ENCODE measurements around the gene SIRPG. TPM values are rescaled to one million over a fixed set of nuclear protein-coding genes. Genes with fewer than 3 reads are reported as not detected.
"Not testable (repeated sequence)": the region's sequence is repeated elsewhere in the genome, so short reads cannot be mapped to it uniquely, and the experiment has no call there.

Gene SIRPG
- total RNA-seq, 4 donors from 2014 or later = 2.5 to 26.9 (median 3.8) TPM; not detected in 1

GRCh38 chr20:1644101-1644962, 13.2 kb downstream of the SIRPG start:
- WGBS, 2 donors (ENCODE audit: low coverage in 1 of 2) = 92 to 100% methylated on average over 2 to 7 of the region's 8 CpGs
- TF ChIP-seq POLR2AphosphoS5 (IDR thresholded peaks at IDR 0.05) (no peak), POLR2A (IDR thresholded peaks at IDR 0.05) (no peak), CTCF (IDR thresholded peaks at IDR 0.05) (no peak), EP300 (IDR thresholded peaks at IDR 0.05; ENCODE audit: low read depth) (no peak)
- H3K27ac ChIP-seq = no peak overlapping the region
- DNase-seq = no peak
- intact Hi-C loops (cut with DNase I; ENCODE audit: low total_unique reads) = no loop called here
- in situ Hi-C loops (cut with MboI; ENCODE audit: low pct_ligation_motif_present in 1 of 4, low pct_unique_long_range_greater_than_20kb in 1 of 4, low sequenced_read_pairs in 3 of 4) = no loop called here
- H3K4me1 ChIP-seq = no peaks in the 10 kb centered on the region
- H3K27me3 ChIP-seq = no peaks in the 10 kb centered on the region
- H3K36me3 ChIP-seq = no peaks in the 10 kb centered on the region
- no peak overlapping the region for H3K4me3 ChIP-seq
- H3K9me3 ChIP-seq = peaks cover 0 to 5% of the 10 kb centered on the region in 2 donors

- intact Hi-C loops (cut with DNase I; ENCODE audit: low total_unique reads); in situ Hi-C loops (cut with MboI; ENCODE audit: low pct_ligation_motif_present in 1 of 4, low pct_unique_long_range_greater_than_20kb in 1 of 4, low sequenced_read_pairs in 3 of 4): not testable (repeated sequence)
Observed at GRCh38 chr20:1638643-1639042, 18.9 kb downstream of the SIRPG start.

GRCh38 chr20:1637755-1638154, 19.8 kb downstream of the SIRPG start:
- no peak for DNase-seq
- Histone ChIP-seq H3K27ac (no peak overlapping the region), H3K36me3 (no peaks in the 10 kb centered on the region), H3K9me3 (peaks cover 0 to 5% of the 10 kb centered on the region in 2 donors), H3K4me3 (no peak overlapping the region), H3K27me3 (no peaks in the 10 kb centered on the region), H3K4me1 (no peaks in the 10 kb centered on the region)
- 72 to 90% methylated on average over 2 of the region's 2 CpGs for WGBS, 2 donors (ENCODE audit: low coverage in 1 of 2)
- no peak for TF ChIP-seq POLR2A (IDR thresholded peaks at IDR 0.05)
- no peak for TF ChIP-seq EP300 (IDR thresholded peaks at IDR 0.05; ENCODE audit: low read depth)
- TF ChIP-seq CTCF (IDR thresholded peaks at IDR 0.05) = no peak
- no peak for TF ChIP-seq POLR2AphosphoS5 (IDR thresholded peaks at IDR 0.05)
- intact Hi-C loops (cut with DNase I; ENCODE audit: low total_unique reads) = no loop called here
- in situ Hi-C loops (cut with MboI; ENCODE audit: low pct_ligation_motif_present in 1 of 4, low pct_unique_long_range_greater_than_20kb in 1 of 4, low sequenced_read_pairs in 3 of 4) = no loop called here

More at GRCh38 chr20:1638643-1639042, 18.9 kb downstream of the SIRPG start:
- H3K27ac ChIP-seq, H3K9me3 ChIP-seq, H3K36me3 ChIP-seq, H3K4me1 ChIP-seq, DNase-seq, H3K27me3 ChIP-seq, H3K4me3 ChIP-seq: not testable (repeated sequence)
- WGBS, 2 donors (ENCODE audit: low coverage in 1 of 2) = 83 to 88% methylated on average over 1 to 2 of the region's 2 CpGs

- 60 to 72% methylated on average over 2 of the region's 2 CpGs for WGBS, 2 donors (ENCODE audit: low coverage in 1 of 2)
- intact Hi-C loops (cut with DNase I; ENCODE audit: low total_unique reads) = no loop called here
- Histone ChIP-seq H3K4me3 (no peak overlapping the region), H3K9me3 (peaks cover 0 to 5% of the 10 kb centered on the region in 2 donors), H3K27me3 (no peaks in the 10 kb centered on the region), H3K27ac (no peak overlapping the region), H3K36me3 (no peaks in the 10 kb centered on the region), H3K4me1 (no peaks in the 10 kb centered on the region)
- no peak for DNase-seq
- no peak for TF ChIP-seq POLR2A (IDR thresholded peaks at IDR 0.05)
- no peak for TF ChIP-seq POLR2AphosphoS5 (IDR thresholded peaks at IDR 0.05)
- no peak for TF ChIP-seq CTCF (IDR thresholded peaks at IDR 0.05)
- TF ChIP-seq EP300 (IDR thresholded peaks at IDR 0.05; ENCODE audit: low read depth) = no peak
- in situ Hi-C loops (cut with MboI; ENCODE audit: low pct_ligation_motif_present in 1 of 4, low pct_unique_long_range_greater_than_20kb in 1 of 4, low sequenced_read_pairs in 3 of 4) = no loop called here
Observed at GRCh38 chr20:1637226-1637625, 20.4 kb downstream of the SIRPG start.
